Hepatocyte (in vitro differentiated cells): ENCODE measurements around the gene GINM1. TPM values are rescaled to one million over a fixed set of nuclear protein-coding genes. Genes with fewer than 3 reads are reported as not detected.
A peak's percentile ranks its signal among the peaks of the same experiment; 100 is the strongest.

Experiments
- DNase-seq: peaks from one replicate; pipeline ENCODE4 v3.0.0-alpha.2; 2016; ENCODE audit warnings: low spot score
- H2AFZ ChIP-seq: fragments of 200-600 bp; sonication (generic); 2 replicates; pipeline ENCODE4 v1.6.0; 2016; ENCODE audit warnings: antibody characterized with exemption, mild to moderate bottlenecking
- H3K27ac ChIP-seq: fragments of 200-600 bp; sonication (generic); 2 replicates; pipeline ENCODE4 v1.5.1; 2016; ENCODE audit warnings: mild to moderate bottlenecking
- H3K27me3 ChIP-seq: fragments of 200-600 bp; sonication (generic); 2 replicates; pipeline ENCODE4 v1.6.1; 2016
- H3K36me3 ChIP-seq: fragments of 200-600 bp; sonication (generic); replicated peaks from 2 replicates; pipeline ENCODE4 v1.5.1; 2016; ENCODE audit warnings: low read depth; ENCODE audit not compliant: insufficient read depth
- H3K4me1 ChIP-seq: fragments of 200-600 bp; sonication (generic); 2 replicates; pipeline ENCODE4 v1.5.1; 2016; ENCODE audit warnings: mild to moderate bottlenecking, moderate library complexity; ENCODE audit not compliant: insufficient read depth
- H3K4me2 ChIP-seq: fragments of 200-600 bp; sonication (generic); 2 replicates; pipeline ENCODE4 v1.6.0; 2016
- H3K4me3 ChIP-seq: fragments of 200-600 bp; sonication (generic); 2 replicates; pipeline ENCODE4 v1.5.1; 2016; ENCODE audit warnings: mild to moderate bottlenecking
- H3K79me2 ChIP-seq: fragments of 200-600 bp; sonication (generic); 2 replicates; pipeline ENCODE4 v1.6.0; 2017; ENCODE audit warnings: mild to moderate bottlenecking
- H3K9me2 ChIP-seq: fragments of 200-600 bp; sonication (generic); replicated peaks from 2 replicates; pipeline ENCODE4 v1.6.0; 2017; ENCODE audit warnings: mild to moderate bottlenecking; ENCODE audit not compliant: insufficient read depth
- H3K9me3 ChIP-seq: fragments of 200-600 bp; sonication (generic); 2 replicates; pipeline ENCODE4 v1.5.1; 2016; ENCODE audit warnings: low read depth, mild to moderate bottlenecking
- H4K20me1 ChIP-seq: fragments of 200-600 bp; sonication (generic); 2 replicates; pipeline ENCODE4 v1.6.0; 2016; ENCODE audit warnings: mild to moderate bottlenecking; ENCODE audit not compliant: insufficient read depth, poor library complexity, severe bottlenecking
- EZH2 ChIP-seq: fragments of 200-600 bp; sonication (generic); IDR thresholded peaks from 2 replicates; pipeline ENCODE4 v1.6.1; 2016; ENCODE audit warnings: antibody characterized with exemption, mild to moderate bottlenecking, borderline replicate concordance
- EZH2phosphoT487 ChIP-seq: fragments of 200-600 bp; sonication (generic); IDR thresholded peaks from one replicate; pipeline ENCODE4 v1.6.1; 2018; ENCODE audit warnings: antibody characterized with exemption, mild to moderate bottlenecking, low read depth, moderate library complexity; ENCODE audit not compliant: unreplicated experiment, severe bottlenecking
- WGBS: methylation state at CpG from one replicate; pipeline ENCODE4 v1.1.6; 2016; ENCODE audit warnings: low lambda C conversion rate; ENCODE audit errors: missing lambda C conversion rate; 5-methylcytosine and 5-hydroxymethylcytosine counted together
- polyA plus RNA-seq: library from polyadenylated mRNA; unstranded; fragments of >200 nt; fragmentation: Nextera tagmentation; extraction: Ambion mirVana; gene quantifications from 2 replicates; pipeline ENCODE4 v1.2.1, GENCODE V29; 2016
- total RNA-seq: library from RNA; depleted of rRNA; stranded (reverse); fragments of >200 nt; gene quantifications from 2 replicates; pipeline ENCODE4 v1.2.3, GENCODE V29; 2014
- TF ChIP-seq, protein P1 (sequence below): fragments of 200-600 bp; sonication (generic); IDR thresholded peaks from 2 replicates; pipeline ENCODE4 v1.5.1; 2016; ENCODE audit warnings: antibody characterized with exemption, mild to moderate bottlenecking; ENCODE audit not compliant: poor library complexity

Gene GINM1
- total and polyA plus RNA-seq, 2 experiments from 2014 or later: 45.7 to 50.8 TPM

DNA sequence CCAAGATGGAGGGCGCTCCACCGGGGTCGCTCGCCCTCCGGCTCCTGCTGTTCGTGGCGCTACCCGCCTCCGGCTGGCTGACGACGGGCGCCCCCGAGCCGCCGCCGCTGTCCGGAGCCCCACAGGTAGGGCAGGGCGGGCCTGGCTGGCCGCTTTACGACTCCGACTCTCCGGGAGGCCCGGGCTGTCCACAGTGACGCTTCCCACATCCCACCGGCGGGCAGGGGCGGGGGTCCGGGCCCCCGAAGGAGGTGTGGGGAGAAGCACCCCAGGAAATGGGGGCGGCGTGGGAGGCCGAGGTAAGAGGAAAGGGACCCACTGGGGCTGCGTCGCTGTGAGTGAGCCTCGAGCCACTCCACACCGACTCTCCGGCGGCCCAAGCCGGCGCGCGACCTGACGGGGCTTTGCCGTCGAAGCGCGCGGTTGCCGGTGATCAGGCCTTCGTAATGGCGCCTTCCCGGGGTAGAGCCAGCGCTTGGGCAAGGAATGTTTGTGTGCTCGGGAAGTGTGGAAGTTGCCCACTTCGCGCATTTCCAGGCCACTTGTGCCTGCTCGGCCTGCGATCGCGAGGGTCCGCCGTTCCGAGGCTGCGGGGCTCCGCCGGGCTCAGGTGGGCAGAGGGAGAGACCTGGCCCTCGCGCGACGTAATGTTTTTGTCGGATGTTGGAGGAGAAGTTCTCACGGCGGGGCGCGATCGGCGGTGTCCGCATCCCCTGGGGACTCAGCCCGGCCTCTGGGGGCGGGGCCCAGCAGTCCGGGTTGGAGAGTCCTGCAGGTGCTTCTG lies 427 bp downstream of the GINM1 start:
- no peaks in the 10 kb centered on the region for H3K9me2 ChIP-seq
- no peaks in the 10 kb centered on the region for H3K27me3 ChIP-seq
- peak overlapping the region; percentile 91 for H3K4me3 ChIP-seq
- peaks cover 50% of the 10 kb centered on the region for H3K79me2 ChIP-seq
- H3K27ac ChIP-seq: peak overlapping the region; percentile 98
- TF ChIP-seq EZH2phosphoT487 (no peak), EZH2 (no peak)
- TF ChIP-seq, protein P1, sequence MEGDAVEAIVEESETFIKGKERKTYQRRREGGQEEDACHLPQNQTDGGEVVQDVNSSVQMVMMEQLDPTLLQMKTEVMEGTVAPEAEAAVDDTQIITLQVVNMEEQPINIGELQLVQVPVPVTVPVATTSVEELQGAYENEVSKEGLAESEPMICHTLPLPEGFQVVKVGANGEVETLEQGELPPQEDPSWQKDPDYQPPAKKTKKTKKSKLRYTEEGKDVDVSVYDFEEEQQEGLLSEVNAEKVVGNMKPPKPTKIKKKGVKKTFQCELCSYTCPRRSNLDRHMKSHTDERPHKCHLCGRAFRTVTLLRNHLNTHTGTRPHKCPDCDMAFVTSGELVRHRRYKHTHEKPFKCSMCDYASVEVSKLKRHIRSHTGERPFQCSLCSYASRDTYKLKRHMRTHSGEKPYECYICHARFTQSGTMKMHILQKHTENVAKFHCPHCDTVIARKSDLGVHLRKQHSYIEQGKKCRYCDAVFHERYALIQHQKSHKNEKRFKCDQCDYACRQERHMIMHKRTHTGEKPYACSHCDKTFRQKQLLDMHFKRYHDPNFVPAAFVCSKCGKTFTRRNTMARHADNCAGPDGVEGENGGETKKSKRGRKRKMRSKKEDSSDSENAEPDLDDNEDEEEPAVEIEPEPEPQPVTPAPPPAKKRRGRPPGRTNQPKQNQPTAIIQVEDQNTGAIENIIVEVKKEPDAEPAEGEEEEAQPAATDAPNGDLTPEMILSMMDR: peak; percentile 5
- H3K4me1 ChIP-seq: peaks cover 8% of the 10 kb centered on the region
- H3K36me3 ChIP-seq: no peaks in the 10 kb centered on the region
- peak overlapping the region; percentile 100 for H2AFZ ChIP-seq
- peak overlapping the region; percentile 91 for H3K4me2 ChIP-seq
- H4K20me1 ChIP-seq: peaks cover 37% of the 10 kb centered on the region
- no peaks in the 10 kb centered on the region for H3K9me3 ChIP-seq
- under 1% methylated on average over 46 of the region's 81 CpGs for WGBS
- peak; percentile 75 for DNase-seq

GRCh38 chr6:149567194-149567586 lies 1.0 kb downstream of the GINM1 start:
- 41% methylated on average over 12 of the region's 12 CpGs for WGBS
- Histone ChIP-seq H3K4me1 (peaks cover 8% of the 10 kb centered on the region), H4K20me1 (peaks cover 37% of the 10 kb centered on the region), H3K4me3 (peak overlapping the region; percentile 91), H3K9me2 (no peaks in the 10 kb centered on the region), H3K4me2 (peak overlapping the region; percentile 91), H3K36me3 (no peaks in the 10 kb centered on the region), H3K27ac (peak overlapping the region; percentile 98), H3K27me3 (no peaks in the 10 kb centered on the region), H3K79me2 (peaks cover 56% of the 10 kb centered on the region), H3K9me3 (no peaks in the 10 kb centered on the region), H2AFZ (peak overlapping the region; percentile 100)
- TF ChIP-seq, protein P1: no peak
- no peak for TF ChIP-seq EZH2
- no peak for TF ChIP-seq EZH2phosphoT487
- no peak for DNase-seq

- H3K4me2 ChIP-seq: peak overlapping the region; percentile 91
- peaks cover 37% of the 10 kb centered on the region for H4K20me1 ChIP-seq
- H3K4me1 ChIP-seq: peaks cover 8% of the 10 kb centered on the region
- DNase-seq: no peak
- H3K79me2 ChIP-seq: peaks cover 63% of the 10 kb centered on the region
- H2AFZ ChIP-seq: no peak overlapping the region
- H3K36me3 ChIP-seq: no peaks in the 10 kb centered on the region
- no peaks in the 10 kb centered on the region for H3K9me2 ChIP-seq
- TF ChIP-seq, protein P1: no peak
- TF ChIP-seq EZH2phosphoT487 (no peak), EZH2 (no peak)
- H3K9me3 ChIP-seq: no peaks in the 10 kb centered on the region
- H3K27me3 ChIP-seq: no peaks in the 10 kb centered on the region
- H3K4me3 ChIP-seq: no peak overlapping the region
- WGBS: 96% methylated on average over 7 of the region's 7 CpGs
- no peak overlapping the region for H3K27ac ChIP-seq
Measured at GRCh38 chr6:149567945-149568585, 1.9 kb downstream of the GINM1 start.
